BLaER1 treated with 17β-estradiol and CSF1 and Interleukin-3, amounts not matched to agents 10 nM and 100 nM (cell line): ENCODE data around the gene DNAJB1.
"Not testable (repeated sequence)": the region's sequence is repeated elsewhere in the genome, so short reads cannot be mapped to it uniquely, and the experiment has no call there.

Experiments
- H3K27ac ChIP-seq, 11 experiments: shearing (Covaris generic); formaldehyde crosslinking; 2 replicates each; pipeline ENCODE4 v1.8.1; 2022
- H3K27me3 ChIP-seq, 11 experiments: shearing (Covaris generic); formaldehyde crosslinking; 2 replicates each; pipeline ENCODE4 v1.8.1; 2022
- H3K36me3 ChIP-seq, 11 experiments: shearing (Covaris generic); formaldehyde crosslinking; 2 replicates each; pipeline ENCODE4 v1.8.1; 2022
- H3K4me1 ChIP-seq, 10 experiments: shearing (Covaris generic); formaldehyde crosslinking; 2 replicates each; pipeline ENCODE4 v1.8.1; 2022
- H3K4me2 ChIP-seq, 11 experiments: shearing (Covaris generic); formaldehyde crosslinking; 2 replicates each; pipeline ENCODE4 v1.8.1; 2022
- H3K4me3 ChIP-seq, 10 experiments: shearing (Covaris generic); formaldehyde crosslinking; 2 replicates each; pipeline ENCODE4 v1.8.1; 2022
- H3K9ac ChIP-seq, 11 experiments: shearing (Covaris generic); formaldehyde crosslinking; 2 replicates each; pipeline ENCODE4 v1.8.1; 2022
- H3K9me3 ChIP-seq, 11 experiments: shearing (Covaris generic); formaldehyde crosslinking; replicated peaks in 1 of 11; 2 replicates each; pipeline ENCODE4 v1.8.1; 2022
- H4K20me1 ChIP-seq, 11 experiments: shearing (Covaris generic); formaldehyde crosslinking; 2 replicates each; pipeline ENCODE4 v1.8.1; 2022
- Cebpa-rat ChIP-seq, 11 experiments: shearing (Covaris generic); IDR thresholded peaks; 2 replicates each; pipeline ENCODE4 v1.8.1; 2022

Gene DNAJB1

GRCh38 chr19:14517840-14518505, at the start of gene DNAJB1:
DNAJB1 (minus strand) TSS chr19:14518397; CDS start chr19:14518349, 48 bp downstream.
- Histone ChIP-seq H3K9ac (peak within 1 kb of the TSS; percentile 95 to 99 (median 98)), H3K4me2 (peak within 1 kb of the TSS; percentile 90 to 99 (median 96)), H3K27me3 (no peaks in the 10 kb centered on the region), H3K27ac (peak within 1 kb of the TSS; percentile 92 to 99 (median 97)), H4K20me1 (peaks cover 38 to 52% (median 46%) of the 10 kb centered on the region in 11 experiments), H3K9me3 (no peaks in the 10 kb centered on the region), H3K36me3 (peaks cover 35 to 45% (median 42%) of the 10 kb centered on the region in 11 experiments), H3K4me3 (peak within 1 kb of the TSS; percentile 84 to 99 (median 95)), H3K4me1 (peaks cover 69 to 76% (median 73%) of the 10 kb centered on the region in 10 experiments)
- TF ChIP-seq Cebpa-rat (IDR thresholded peaks at IDR 0.05), result no peak

GRCh38 chr19:14567079-14567478, 48.9 kb upstream of the DNAJB1 start:
- H4K20me1 ChIP-seq, result peaks cover 28 to 70% (median 48%) of the 10 kb centered on the region in 11 experiments; a peak in 19 of 22 replicates
- no peak for TF ChIP-seq Cebpa-rat (IDR thresholded peaks at IDR 0.05)
- peak overlapping the region; percentile 53 to 91 (median 83) for H3K4me2 ChIP-seq
- H3K9me3 ChIP-seq, result no peaks in the 10 kb centered on the region
- peak overlapping the region in 8 of 11 experiments; percentile 51 to 78 (median 66); a peak in 17 of 22 replicates for H3K27ac ChIP-seq
- H3K4me3 ChIP-seq, result peak overlapping the region in 7 of 10 experiments; percentile 12 to 37 (median 28); a peak in 8 of 20 replicates
- peak overlapping the region in 10 of 11 experiments; percentile 4 to 79 (median 60); a peak in 16 of 22 replicates for H3K9ac ChIP-seq
- H3K4me1 ChIP-seq, result peaks cover 77 to 90% (median 86%) of the 10 kb centered on the region in 10 experiments
- no peaks in the 10 kb centered on the region for H3K27me3 ChIP-seq
- peaks cover 11 to 64% (median 31%) of the 10 kb centered on the region in 11 experiments; a peak in 18 of 22 replicates for H3K36me3 ChIP-seq

- H3K9me3 ChIP-seq, result no peaks in the 10 kb centered on the region
- peaks cover 11 to 64% (median 31%) of the 10 kb centered on the region in 11 experiments; a peak in 18 of 22 replicates for H3K36me3 ChIP-seq
- peaks cover 80 to 94% (median 90%) of the 10 kb centered on the region in 10 experiments for H3K4me1 ChIP-seq
- H3K27me3 ChIP-seq, result no peaks in the 10 kb centered on the region
- no peak for TF ChIP-seq Cebpa-rat (IDR thresholded peaks at IDR 0.05)
- H4K20me1 ChIP-seq, result peaks cover 28 to 74% (median 51%) of the 10 kb centered on the region in 11 experiments; a peak in 19 of 22 replicates
- peak overlapping the region in 10 of 11 experiments; percentile 4 to 79 (median 60); a peak in 17 of 22 replicates for H3K9ac ChIP-seq
- peak overlapping the region in 7 of 10 experiments; percentile 12 to 37 (median 28); a peak in 7 of 20 replicates for H3K4me3 ChIP-seq
- H3K4me2 ChIP-seq, result peak overlapping the region; percentile 53 to 91 (median 83)
- peak overlapping the region in 8 of 11 experiments; percentile 51 to 78 (median 66); a peak in 17 of 22 replicates for H3K27ac ChIP-seq
These were observed 48.5 kb upstream of the DNAJB1 start for GRCh38 chr19:14566712-14567077.

GRCh38 chr19:14565765-14566711, 47.8 kb upstream of the DNAJB1 start:
- peak overlapping the region in 8 of 10 experiments; percentile 41 to 64 (median 46); a peak in 15 of 20 replicates for H3K4me3 ChIP-seq
- peaks cover 83 to 96% (median 93%) of the 10 kb centered on the region in 10 experiments for H3K4me1 ChIP-seq
- H3K27me3 ChIP-seq, result no peaks in the 10 kb centered on the region
- peak overlapping the region in 10 of 11 experiments; percentile 5 to 88 (median 72); a peak in 18 of 22 replicates for H3K27ac ChIP-seq
- H3K4me2 ChIP-seq, result peak overlapping the region; percentile 79 to 98 (median 96)
- no peak for TF ChIP-seq Cebpa-rat (IDR thresholded peaks at IDR 0.05)
- peak overlapping the region in 9 of 11 experiments; percentile 46 to 79 (median 70); a peak in 17 of 22 replicates for H3K9ac ChIP-seq
- peaks cover 28 to 81% (median 57%) of the 10 kb centered on the region in 11 experiments; a peak in 19 of 22 replicates for H4K20me1 ChIP-seq
- H3K9me3 ChIP-seq, result no peaks in the 10 kb centered on the region
- H3K36me3 ChIP-seq, result peaks cover 11 to 64% (median 31%) of the 10 kb centered on the region in 11 experiments; a peak in 18 of 22 replicates

- Histone ChIP-seq H3K4me2 (peak overlapping the region; percentile 79 to 98 (median 96)), H3K9ac (peak overlapping the region in 10 of 11 experiments; percentile 15 to 79 (median 69); a peak in 16 of 22 replicates), H3K4me3 (peak overlapping the region in 8 of 10 experiments; percentile 29 to 64 (median 43); a peak in 11 of 20 replicates), H4K20me1 (peaks cover 28 to 82% (median 58%) of the 10 kb centered on the region in 11 experiments; a peak in 19 of 22 replicates), H3K4me1 (peaks cover 83 to 96% (median 93%) of the 10 kb centered on the region in 10 experiments), H3K27ac (peak overlapping the region in 9 of 11 experiments; percentile 22 to 88 (median 73); a peak in 17 of 22 replicates), H3K9me3 (no peaks in the 10 kb centered on the region), H3K36me3 (peaks cover 11 to 58% (median 30%) of the 10 kb centered on the region in 11 experiments; a peak in 18 of 22 replicates), H3K27me3 (no peaks in the 10 kb centered on the region)
- no peak for TF ChIP-seq Cebpa-rat (IDR thresholded peaks at IDR 0.05)
These were observed 47.1 kb upstream of the DNAJB1 start for GRCh38 chr19:14565298-14565679.

- peak overlapping the region in 8 of 10 experiments; percentile 29 to 64 (median 43); a peak in 11 of 20 replicates for H3K4me3 ChIP-seq
- not testable (repeated sequence) for H3K27me3 ChIP-seq, H3K9me3 ChIP-seq
- H3K9ac ChIP-seq, result peak overlapping the region in 10 of 11 experiments; percentile 15 to 79 (median 69); a peak in 16 of 22 replicates
- H3K36me3 ChIP-seq, result peaks cover 11 to 53% (median 30%) of the 10 kb centered on the region in 11 experiments; a peak in 18 of 22 replicates
- H3K27ac ChIP-seq, result peak overlapping the region in 9 of 11 experiments; percentile 22 to 88 (median 73); a peak in 16 of 22 replicates
- peaks cover 28 to 87% (median 62%) of the 10 kb centered on the region in 11 experiments; a peak in 19 of 22 replicates for H4K20me1 ChIP-seq
- H3K4me2 ChIP-seq, result peak overlapping the region; percentile 79 to 98 (median 96)
- peaks cover 83 to 96% (median 94%) of the 10 kb centered on the region in 10 experiments for H3K4me1 ChIP-seq
These were observed 46.6 kb upstream of the DNAJB1 start for GRCh38 chr19:14564652-14565297.

- Histone ChIP-seq H3K27ac (peak overlapping the region in 9 of 11 experiments; percentile 74 to 87 (median 82); a peak in 17 of 22 replicates), H3K4me3 (peak overlapping the region in 2 of 10 experiments; percentile 19 to 45; a peak in 3 of 20 replicates), H3K9me3 (no peaks in the 10 kb centered on the region), H3K4me1 (peaks cover 89 to 96% (median 95%) of the 10 kb centered on the region in 10 experiments), H3K36me3 (peaks cover 11 to 46% (median 28%) of the 10 kb centered on the region in 11 experiments; a peak in 18 of 22 replicates), H4K20me1 (peaks cover 28 to 87% (median 67%) of the 10 kb centered on the region in 11 experiments; a peak in 19 of 22 replicates), H3K27me3 (no peaks in the 10 kb centered on the region), H3K4me2 (peak overlapping the region; percentile 95 to 100 (median 98)), H3K9ac (peak overlapping the region in 8 of 11 experiments; percentile 68 to 81 (median 79); a peak in 12 of 22 replicates)
- TF ChIP-seq Cebpa-rat (IDR thresholded peaks at IDR 0.05), result no peak; a peak in 1 of 22 replicates
These were observed 45.9 kb upstream of the DNAJB1 start for GRCh38 chr19:14563989-14564651.
